Left ventricle myocardium superior (tissue), 1 donor: ENCODE measurements around the gene COL1A1. TPM values are rescaled to one million over a fixed set of nuclear protein-coding genes. Genes with fewer than 3 reads are reported as not detected.

Experiments
- ATAC-seq: fragments of 200-7000 bp; cut with Tn5 transposase; one replicate; pipeline ENCODE4 v1.9.1; 2020; ENCODE audit warnings: mild to moderate bottlenecking, moderate library complexity
- DNase-seq: peaks from one replicate; pipeline ENCODE4 v3.0.0-alpha.2; 2020
- intact Hi-C: fragments of 100-400 bp; cut with micrococcal nuclease; formaldehyde crosslinking; loops from one replicate; pipeline ENCODE4 v1.11.0; 2022
- total RNA-seq: library from RNA; stranded (reverse); fragmentation: NEBNext Ultra II Directional; extraction: Animal tissue kit (Norgen Biotek cat#: 25700); gene quantifications from one replicate; pipeline ENCODE4 v1.2.1, GENCODE V29; 2021
- donor health status: DM: no; HTN: yes; CAD: no; lungs with severe emphysema.

Gene COL1A1
- total RNA-seq, 1 donor from 2014 or later: 26.8 TPM

DNA sequence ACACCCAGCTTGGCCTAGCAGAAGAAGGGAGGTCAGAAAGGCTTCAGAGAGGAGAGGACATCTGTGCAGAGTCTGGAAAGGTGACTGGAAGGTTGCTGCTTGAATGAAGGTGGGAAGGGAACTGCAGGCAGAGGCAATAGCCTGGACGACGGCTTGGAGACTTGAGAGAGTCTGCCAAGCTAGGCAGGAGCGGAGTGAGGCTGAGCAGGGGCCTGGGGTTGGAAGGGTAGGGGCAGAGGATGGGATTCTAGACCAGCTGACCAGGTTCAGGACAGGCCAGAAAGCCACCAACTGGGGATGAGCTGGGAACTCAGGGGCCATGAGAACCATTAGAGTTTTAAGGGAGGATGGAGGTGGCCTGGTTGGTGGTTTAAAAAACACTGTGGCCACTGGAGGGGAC is 36.0 kb downstream of the COL1A1 start:
- ATAC-seq: peak; percentile 0

DNA sequence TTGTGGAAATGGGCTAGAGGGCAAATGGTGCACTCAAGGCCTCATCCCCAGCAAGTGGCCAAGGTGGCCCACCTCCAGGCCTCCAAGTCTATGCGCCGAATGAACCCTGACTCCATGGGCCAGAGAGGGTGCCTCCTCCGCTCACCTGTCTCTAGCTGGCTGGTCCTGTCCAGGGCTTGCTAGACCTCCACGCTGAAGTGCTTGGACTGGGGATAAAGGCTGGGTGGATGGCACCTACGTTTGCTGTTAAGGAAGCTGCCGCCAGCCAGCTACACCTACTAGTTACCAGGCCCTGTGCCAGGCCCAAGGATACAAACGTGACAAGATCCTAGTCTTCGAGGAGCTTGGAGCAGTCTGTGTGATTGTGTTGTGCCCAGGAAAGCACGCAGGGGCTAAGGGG is 36.4 kb downstream of the COL1A1 start:
- intact Hi-C loops: loop anchor here (10.0 kb wide), 1 partner anchor 60 kb away; no protein-coding TSS in a partner anchor
- ATAC-seq (no peak), DNase-seq (peak; percentile 34)

More for the DNA sequence above, 36.0 kb downstream of the COL1A1 start:
- DNase-seq: no peak
- intact Hi-C loops: loop anchor here (10.0 kb wide), 1 partner anchor 61 kb away; no protein-coding TSS in a partner anchor

DNA sequence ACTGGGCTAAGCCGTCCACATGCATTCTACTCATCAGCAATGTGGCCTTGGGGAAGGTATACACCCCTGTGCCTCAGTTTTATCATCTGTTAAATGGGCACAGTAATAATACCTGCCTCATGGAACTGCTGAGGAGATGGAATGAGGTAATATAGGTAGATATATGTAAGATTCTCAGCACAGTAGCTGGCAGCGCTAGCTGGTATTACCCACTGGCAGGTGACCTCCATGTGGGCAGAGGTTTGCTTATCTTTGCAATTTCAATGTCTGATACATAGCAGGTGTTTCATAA is 36.8 kb downstream of the COL1A1 start:
- DNase-seq (no peak), ATAC-seq (no peak)
- intact Hi-C loops: loop anchor here (10.0 kb wide), 1 partner anchor 60 kb away; no protein-coding TSS in a partner anchor

DNA sequence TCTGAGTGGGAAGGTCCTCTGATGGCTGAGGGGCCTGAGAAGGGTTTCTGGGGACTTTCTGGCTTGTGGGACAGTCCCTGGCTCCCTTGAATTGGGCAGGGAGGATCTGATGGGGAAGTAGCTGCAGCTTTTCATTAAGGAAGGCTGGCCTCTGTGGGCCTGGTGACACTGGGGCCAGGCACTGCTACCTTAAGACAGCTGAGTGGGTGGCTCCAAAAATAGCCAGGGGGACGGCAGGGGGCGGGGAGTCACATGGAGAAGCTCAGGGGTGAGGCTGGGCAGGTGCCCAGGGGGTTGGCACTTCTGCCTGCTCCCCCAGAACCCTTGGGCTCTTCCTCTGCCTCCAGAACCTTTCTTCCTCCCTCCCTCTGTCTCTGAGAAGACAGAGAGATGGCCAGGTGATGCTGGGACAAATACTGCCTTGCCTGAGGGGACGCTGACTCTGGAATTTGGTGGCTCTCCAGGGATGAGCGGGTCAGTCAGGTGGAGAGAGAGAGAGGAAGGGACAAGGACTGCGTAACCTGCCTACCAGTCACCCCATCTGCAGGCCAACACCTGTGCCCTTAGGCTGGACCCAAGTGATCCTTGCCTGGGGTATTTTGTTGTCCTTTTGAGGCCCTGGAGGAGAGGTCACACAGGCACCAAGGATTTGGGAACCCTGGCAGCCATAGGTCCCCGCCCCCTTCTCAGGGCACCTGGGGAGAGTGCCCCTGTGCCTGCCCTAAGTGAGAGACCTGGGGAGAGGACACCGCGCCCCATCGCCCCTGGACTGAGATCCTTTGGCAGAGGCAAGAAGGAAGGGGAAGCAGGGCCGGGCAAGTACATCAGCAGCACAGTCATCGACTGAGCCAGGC is 37.4 kb downstream of the COL1A1 start:
- ATAC-seq (peak; percentile 46), DNase-seq (peak; percentile 80)
- intact Hi-C loops: loop anchor here (10.0 kb wide), 1 partner anchor 59 kb away; no protein-coding TSS in a partner anchor

DNA sequence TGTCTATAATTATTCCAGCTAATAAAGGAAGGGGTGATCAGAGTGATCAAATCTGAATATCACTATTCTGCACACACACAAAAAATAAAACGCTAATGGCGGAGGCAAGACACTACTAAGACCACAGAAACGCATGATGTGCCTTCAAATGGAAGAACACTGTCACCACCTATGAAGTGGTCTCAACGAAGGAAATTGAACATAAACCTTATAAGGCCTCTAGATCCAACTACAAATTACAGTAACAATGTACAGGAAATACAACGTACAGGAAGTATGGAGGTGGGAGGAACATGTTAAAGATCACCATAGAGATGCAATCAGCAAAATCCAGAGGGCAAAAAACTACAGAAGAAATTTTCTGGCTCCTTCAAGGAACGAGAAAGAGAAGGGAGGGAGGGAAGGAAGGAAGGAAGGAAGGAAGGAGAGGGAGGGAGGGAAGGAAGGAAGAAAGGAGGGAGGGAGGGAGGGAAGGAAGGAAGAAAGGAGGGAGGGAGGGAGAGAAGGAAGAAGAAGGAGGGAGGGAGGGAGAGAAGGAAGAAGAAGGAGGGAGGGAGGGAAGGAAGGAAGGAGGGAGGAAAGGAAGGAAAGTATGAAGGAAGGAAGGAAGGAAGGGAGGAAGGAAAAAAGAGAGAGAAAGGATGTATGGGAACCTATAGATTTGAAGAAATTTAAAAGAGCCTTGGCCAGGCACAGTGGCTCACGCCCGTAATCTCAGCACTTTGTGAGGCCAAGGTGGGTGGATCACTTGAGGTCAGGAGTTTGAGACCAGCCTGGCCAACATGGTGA is 38.8 kb downstream of the COL1A1 start:
- DNase-seq (no peak), ATAC-seq (no peak)
- intact Hi-C loops: loop anchor here (10.0 kb wide), 1 partner anchor 58 kb away; no protein-coding TSS in a partner anchor

DNA sequence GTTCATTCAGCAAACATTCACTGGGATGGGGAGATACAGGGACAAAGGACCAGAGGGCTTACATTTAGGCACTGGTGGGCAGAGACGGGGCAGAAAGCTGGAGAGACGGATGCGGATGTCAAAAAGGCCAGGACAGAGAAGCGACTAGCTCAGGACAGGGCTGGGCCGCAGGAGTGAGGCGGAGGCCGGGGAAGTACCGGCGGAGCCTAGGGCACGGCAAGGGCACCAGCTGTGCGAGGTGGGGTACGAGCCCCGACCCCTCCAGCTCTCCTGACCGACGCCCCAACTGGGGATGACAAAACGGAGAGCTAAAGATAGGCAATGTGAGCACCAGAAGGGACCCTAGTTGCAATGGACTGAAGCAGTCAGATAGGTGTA is 39.5 kb downstream of the COL1A1 start:
- DNase-seq (peak; percentile 25), ATAC-seq (no peak)
- intact Hi-C loops: loop anchor here (10.0 kb wide), 1 partner anchor 57 kb away; no protein-coding TSS in a partner anchor

DNA sequence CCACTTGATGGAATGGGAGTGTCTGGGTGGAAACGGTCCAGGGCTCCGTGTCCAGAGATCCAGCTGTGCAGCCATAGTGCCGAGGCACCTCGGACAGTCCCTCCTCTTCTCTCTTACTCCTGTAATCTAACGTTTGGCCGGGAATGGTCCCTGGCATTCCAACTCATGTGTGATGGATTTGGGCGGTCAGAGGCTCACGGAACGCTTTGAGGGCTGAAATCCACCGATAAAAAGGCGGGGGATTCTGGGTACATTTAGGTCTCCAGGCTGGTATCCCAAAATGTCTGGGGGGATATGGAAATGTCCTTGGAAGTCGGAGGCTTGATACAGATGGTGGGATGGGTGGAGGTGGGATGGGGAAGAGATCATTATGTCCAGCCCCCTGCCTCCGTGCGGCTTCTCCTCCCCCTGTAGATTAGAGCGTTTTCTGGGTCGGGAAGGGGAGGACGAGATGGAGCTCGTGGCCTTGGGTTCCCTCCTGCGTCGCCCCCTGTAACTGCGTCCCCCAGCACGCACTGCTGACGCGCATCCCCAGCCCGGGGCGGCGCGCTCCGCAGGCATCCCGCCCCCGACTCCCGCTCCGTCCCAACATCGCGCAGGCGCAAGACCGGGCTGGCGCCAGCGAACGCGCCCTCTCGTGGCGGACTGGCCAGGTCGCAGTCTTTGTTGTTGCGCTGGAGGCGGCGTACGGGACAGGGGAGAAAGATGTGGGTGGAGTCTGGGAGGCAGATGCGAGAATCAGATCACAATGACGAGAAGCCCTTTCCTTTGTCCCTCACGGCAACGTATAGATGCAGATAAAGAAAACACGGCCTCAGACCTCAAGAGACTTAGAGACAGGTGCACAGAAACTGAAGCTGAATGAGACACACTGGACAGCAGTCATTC is 40.2 kb downstream of the COL1A1 start:
- intact Hi-C loops: loop anchor here (10.0 kb wide), 1 partner anchor 56 kb away; no protein-coding TSS in a partner anchor
- peak; percentile 95 for DNase-seq
- ATAC-seq: peak; percentile 77

DNA sequence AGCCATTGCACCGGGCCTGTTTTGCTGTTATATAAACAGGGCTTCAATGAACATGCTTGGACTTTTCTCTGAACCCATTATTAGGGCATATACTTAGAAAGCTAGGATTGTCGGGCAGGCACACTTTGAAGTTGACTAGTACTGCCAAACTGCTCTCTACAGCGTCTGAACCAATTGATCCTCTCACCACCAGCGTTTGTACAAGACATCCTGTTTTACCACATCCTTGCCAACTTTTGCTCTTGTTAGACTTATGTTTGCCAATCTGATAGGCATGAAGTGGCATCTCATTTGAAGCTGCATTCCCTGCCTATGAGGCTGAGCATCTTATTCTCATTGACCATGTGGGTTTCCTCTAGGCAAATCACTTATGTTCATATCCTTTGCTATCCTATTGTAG is 43.5 kb downstream of the COL1A1 start:
- intact Hi-C loops: no loop called here
- ATAC-seq (no peak), DNase-seq (no peak)

DNA sequence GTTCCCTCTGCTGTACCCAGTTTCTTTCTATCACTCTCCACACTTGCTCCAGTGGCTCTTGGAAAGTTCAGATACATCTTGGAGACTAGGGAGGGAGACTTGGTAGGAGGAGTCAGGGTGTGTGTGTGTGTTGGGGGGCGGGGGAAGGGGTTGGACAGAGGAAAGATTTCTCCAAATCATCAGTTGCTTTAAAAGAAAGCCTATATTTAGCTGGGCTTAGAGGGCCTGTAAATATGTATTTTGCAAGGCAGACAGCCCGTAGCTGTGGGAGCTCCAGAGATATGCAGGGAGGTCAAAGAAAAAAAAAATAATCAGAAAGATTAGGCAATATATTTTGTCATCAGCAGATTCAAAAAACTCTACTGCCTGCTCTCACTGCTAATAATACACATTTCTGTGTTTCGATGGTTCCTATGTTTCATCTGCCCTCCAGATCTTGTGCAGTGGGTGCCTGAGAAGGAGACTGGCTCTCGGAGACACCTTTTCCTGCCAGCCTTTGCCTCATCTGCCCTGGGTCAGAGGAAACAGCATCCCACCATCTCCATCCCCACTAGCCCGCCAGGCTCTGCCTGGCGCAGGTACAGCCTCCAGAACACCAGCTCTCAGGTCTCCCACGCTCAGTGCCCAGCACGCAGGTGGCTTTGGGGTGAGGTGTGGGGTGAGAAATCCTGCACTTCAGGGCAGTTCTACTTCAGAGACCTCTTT is 46.2 kb downstream of the COL1A1 start:
- ATAC-seq (no peak), DNase-seq (no peak)
- intact Hi-C loops: no loop called here

DNA sequence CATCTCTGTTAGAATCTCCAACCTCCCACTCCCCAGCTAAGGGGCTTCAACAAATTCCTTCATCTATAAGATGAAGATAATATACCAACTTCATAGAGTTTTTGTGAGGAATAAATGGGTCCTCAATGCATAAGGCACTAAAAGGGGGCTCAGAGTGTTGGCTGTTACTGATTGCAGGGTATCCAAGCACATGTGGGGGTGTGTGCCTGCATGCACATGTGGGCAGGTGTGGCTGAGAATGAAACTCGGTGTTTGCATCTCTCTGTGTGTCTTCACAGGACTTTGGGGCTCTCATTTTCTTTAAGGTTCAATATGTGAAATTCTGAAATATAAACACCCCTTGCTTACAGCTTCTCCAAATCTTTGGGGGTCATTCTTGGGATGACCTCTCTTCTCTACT is 46.8 kb downstream of the COL1A1 start:
- intact Hi-C loops: no loop called here
- DNase-seq (no peak), ATAC-seq (no peak)

DNA sequence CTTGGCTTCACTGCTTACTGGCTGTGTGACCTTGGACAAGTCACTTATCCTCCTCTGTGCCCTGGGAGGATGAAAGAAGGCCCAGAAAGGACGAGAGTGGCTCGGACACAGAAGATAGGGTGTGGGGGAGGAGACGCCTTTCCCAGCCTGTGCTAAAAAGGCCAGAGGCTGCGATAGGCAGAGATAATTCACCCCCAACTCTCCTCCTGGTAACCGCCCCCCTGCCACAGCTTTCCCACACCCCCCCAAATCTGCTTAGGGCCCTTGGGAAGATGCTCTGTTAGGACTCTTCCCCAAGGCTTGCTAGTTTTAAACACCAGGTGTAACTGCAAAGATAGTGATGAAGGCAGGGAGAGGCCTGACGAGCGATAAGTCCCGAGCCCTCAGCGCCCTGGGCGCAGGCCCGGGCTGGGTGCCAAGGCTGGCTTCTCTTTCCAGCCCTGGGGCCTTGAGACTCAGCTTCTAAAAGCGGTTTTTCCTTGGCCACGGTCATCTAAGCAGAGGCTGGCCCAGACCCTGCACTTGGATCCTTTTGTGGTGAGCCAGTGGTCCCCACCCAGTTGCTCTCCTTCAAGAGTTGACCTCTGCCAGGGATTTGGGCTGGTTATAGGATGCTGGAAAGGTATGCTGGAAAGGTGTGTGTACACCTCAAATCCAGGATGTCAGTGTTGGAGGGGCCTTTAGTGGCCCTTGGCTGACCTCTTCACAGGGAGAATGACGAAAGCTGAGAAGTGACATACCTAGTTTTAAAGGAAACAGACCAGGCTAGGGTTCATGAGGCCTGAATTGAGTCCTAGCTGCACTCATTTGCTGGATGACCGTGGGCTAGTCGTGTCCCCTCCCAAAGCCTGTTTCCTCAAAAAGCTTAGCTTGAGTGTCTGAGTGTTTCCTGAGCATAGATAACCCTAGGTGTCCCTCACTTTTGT is 47.5 kb downstream of the COL1A1 start:
- intact Hi-C loops: no loop called here
- DNase-seq (peak; percentile 89), ATAC-seq (peak; percentile 25)

DNA sequence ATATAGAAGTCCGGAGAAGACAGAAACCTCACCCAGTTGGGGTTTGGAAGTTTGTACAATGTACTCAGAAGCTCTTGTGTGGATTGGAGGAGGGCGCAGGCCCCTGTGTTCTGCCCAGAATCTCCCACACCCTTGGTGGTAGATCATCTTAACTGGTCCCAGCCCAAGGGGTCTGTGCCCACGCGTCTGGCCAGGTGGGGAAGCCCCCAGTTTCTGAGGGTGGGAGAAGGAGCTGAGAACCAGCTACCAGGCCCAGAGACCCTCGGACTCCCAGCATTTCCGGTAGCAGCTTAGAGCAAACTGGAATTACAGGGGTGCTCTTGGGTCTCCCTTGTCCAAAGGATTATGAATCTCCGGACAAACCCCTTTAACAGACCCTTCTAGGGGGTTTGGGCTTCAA is 48.7 kb downstream of the COL1A1 start:
- ATAC-seq (no peak), DNase-seq (no peak)
- intact Hi-C loops: no loop called here

DNA sequence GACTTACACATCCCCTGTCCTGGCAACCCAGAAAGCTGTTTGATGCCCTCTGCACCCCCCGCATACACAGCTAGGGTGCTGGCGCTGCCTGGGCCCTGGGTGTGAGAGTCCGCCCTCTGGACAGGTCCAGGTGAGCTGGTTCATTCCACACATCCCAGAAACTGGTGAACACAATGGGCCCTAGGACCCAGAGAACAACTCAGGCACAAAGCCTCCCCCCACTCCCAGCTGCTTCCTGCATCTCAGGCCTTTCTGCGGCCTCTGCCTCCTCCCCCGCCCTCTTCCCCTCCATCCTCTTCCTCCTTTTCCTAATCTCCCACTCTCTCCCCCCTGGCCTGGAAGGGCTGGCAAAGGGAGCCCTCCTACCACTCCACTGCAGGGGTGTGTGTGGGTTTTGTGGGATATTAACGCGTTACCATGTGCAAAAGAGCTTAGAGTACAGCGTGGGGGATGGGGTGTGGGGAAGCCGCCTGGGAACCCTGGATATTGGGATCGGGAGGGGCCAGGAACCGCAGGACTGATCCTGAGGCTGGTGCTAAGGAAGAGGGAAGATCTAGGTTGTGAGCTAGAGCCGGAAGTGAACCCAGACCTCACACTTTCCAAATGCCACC is 49.4 kb downstream of the COL1A1 start:
- DNase-seq (peak; percentile 84), ATAC-seq (peak; percentile 69)
- intact Hi-C loops: no loop called here

DNA sequence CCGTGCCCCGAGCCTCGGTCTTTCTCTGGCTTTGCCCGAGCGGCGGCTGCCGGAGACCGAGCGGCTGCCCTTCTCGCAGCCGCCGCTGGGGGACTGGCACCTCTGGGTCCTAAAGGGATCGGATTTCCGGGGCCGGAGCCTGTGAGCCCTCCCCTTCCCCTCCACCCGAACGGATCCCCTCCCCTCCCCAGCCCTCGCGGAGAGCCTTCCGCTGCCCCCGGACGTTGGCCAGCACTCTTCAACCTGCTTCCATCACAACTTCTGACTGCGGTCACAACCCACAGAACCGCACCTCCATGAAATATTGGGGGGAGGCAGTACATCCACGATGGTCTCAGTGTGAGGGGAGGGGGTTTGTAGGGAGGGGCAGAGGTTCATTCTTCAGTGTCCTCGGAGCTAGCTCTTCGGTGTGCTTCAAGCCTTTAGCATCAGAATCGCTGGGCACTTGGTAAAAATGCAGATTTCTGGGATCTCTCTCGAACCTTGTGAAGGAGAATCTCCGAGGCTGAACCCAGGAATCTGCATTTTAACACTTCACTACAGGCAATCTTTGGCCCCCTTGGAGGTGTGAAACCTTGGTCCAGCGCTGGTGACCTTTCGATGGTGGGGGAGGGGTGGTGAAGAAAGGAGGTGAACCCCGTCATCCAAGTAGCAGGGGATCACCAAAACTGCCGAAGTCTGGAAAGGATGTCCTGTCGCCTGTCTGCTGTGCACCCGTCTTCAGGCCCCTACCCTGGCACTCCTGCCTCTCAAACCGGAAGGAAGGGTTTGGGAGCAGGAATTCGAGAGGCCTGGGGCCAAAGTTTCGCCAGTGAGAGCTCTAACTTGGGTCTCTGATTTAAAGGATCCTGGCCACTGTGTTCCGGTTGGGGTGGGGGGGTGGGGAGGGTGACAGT is 50.1 kb downstream of the COL1A1 start:
- DNase-seq (peak; percentile 93), ATAC-seq (peak; percentile 75)
- intact Hi-C loops: no loop called here

DNA sequence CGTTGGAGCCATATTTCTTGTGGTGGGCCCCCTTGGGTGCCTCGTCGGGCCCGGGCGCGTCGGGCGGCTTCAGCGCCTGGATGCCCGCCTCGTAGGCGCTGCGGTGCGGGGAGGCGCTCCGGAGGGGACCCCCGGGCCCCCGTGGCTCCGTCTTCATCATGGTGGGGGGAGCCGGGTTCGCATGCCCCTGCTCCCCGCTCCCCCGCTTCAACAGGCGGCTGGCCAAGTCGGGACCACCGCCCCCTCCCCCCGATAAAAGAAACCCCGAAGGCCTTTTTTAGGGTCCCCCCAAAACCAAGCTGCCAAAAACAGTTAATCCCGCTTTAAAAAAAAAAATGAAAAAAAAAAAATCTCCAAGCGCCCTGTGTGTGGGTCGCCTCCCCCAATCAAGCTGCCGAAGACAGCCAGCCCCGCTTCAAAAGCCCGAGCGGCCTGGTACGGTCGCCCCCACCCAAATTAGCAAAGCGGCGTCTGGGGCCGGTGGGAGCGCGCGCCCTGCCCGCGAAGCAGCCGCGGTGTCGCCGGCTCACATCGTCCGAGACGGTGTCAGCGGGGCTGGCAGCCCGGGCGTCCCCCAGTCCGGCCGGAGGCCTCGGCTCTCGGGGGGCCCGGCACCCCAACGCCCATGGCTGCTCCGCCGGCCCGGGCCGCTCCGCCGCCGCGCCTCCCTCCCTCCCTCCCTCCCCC is 50.9 kb downstream of the COL1A1 start, which contains the start of gene PPP1R9B:
Gene PPP1R9B (minus strand): TSS at position 324 of the 687 bp plus-strand sequence. CDS start 164 bp downstream, at position 160.
- intact Hi-C loops: no loop called here
- ATAC-seq: peak; percentile 0
- DNase-seq: no peak
